ENCODE data around the gene GALNT2. TPM values are rescaled to one million over a fixed set of nuclear protein-coding genes. Genes with fewer than 3 reads are reported as not detected.

Gene GALNT2
- total RNA-seq, 2 donors from 2014 or later, result 29.9 to 39.5 TPM

DNA sequence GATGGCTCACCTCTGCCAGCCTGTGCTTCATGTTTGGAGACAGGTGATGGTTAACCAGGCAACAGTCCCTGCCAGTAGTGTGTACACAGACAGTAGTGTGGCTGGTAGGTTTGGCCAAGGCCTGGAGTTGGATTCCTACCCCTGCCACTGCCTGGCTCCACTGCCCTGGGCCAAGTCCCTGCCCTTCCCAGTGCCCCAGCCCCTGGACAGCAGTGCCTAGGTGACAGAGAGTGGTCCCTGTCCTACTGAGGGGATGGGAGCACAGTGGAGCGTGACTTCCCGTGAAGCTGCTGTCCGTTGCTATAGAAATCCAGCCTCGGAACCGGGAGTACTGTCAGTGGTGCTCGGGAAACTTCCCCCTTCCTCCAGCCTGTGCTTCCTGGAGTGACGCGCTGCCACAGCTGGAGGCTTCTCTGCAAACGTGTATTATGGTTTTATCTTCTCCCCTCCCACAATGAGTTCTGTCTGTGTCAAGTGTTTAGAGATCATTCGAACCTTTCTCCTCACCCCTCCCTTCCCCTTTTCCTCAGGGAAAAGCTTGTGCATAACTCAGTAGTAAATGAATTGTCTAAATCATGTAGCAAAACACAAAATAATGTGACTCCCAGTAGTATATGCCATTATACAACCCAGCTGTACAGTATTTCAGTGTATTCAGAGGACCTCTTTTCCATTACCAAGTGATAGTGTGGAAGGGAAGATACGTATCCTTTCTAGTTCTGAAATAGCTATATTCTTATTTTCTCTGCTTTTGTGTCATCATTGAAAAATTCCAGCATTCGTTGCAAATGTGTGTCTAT lies 73.4 kb downstream of the GALNT2 start:
- peak; percentile 71 for DNase-seq (ENCODE audit: low spot score)
- Histone ChIP-seq H3K4me3 (no peak overlapping the region), H3K36me3 (no peaks in the 10 kb centered on the region), H3K4me1 (peaks cover 0 to 69% of the 10 kb centered on the region in 2 donors), H3K27ac (peak overlapping the region in 1 of 2 donors; percentile 2), H3K27me3 (no peaks in the 10 kb centered on the region), H3K9me3 (no peaks in the 10 kb centered on the region)
- TF ChIP-seq, protein P1, sequence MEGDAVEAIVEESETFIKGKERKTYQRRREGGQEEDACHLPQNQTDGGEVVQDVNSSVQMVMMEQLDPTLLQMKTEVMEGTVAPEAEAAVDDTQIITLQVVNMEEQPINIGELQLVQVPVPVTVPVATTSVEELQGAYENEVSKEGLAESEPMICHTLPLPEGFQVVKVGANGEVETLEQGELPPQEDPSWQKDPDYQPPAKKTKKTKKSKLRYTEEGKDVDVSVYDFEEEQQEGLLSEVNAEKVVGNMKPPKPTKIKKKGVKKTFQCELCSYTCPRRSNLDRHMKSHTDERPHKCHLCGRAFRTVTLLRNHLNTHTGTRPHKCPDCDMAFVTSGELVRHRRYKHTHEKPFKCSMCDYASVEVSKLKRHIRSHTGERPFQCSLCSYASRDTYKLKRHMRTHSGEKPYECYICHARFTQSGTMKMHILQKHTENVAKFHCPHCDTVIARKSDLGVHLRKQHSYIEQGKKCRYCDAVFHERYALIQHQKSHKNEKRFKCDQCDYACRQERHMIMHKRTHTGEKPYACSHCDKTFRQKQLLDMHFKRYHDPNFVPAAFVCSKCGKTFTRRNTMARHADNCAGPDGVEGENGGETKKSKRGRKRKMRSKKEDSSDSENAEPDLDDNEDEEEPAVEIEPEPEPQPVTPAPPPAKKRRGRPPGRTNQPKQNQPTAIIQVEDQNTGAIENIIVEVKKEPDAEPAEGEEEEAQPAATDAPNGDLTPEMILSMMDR (IDR thresholded peaks at IDR 0.05), result no peak

- Histone ChIP-seq H3K27ac (no peak overlapping the region), H3K36me3 (no peaks in the 10 kb centered on the region), H3K27me3 (no peaks in the 10 kb centered on the region), H3K4me1 (peaks cover 0 to 74% of the 10 kb centered on the region in 2 donors), H3K9me3 (no peaks in the 10 kb centered on the region), H3K4me3 (no peak overlapping the region)
- DNase-seq (ENCODE audit: low spot score), result no peak
- TF ChIP-seq, protein P1 (IDR thresholded peaks at IDR 0.05), result no peak
These were observed 74.1 kb downstream of the GALNT2 start for GRCh38 chr1:230141021-230141648.

GRCh38 chr1:230141797-230142607 lies 75.0 kb downstream of the GALNT2 start:
- Histone ChIP-seq H3K4me3 (no peak overlapping the region), H3K4me1 (peaks cover 0 to 74% of the 10 kb centered on the region in 2 donors), H3K36me3 (no peaks in the 10 kb centered on the region), H3K27me3 (no peaks in the 10 kb centered on the region), H3K9me3 (no peaks in the 10 kb centered on the region), H3K27ac (no peak overlapping the region)
- no peak for DNase-seq (ENCODE audit: low spot score)
- TF ChIP-seq, protein P1 (IDR thresholded peaks at IDR 0.05), result no peak

GRCh38 chr1:230142608-230143210 lies 75.7 kb downstream of the GALNT2 start:
- Histone ChIP-seq H3K9me3 (no peaks in the 10 kb centered on the region), H3K27ac (no peak overlapping the region), H3K27me3 (no peaks in the 10 kb centered on the region), H3K36me3 (no peaks in the 10 kb centered on the region), H3K4me3 (no peak overlapping the region), H3K4me1 (peaks cover 0 to 76% of the 10 kb centered on the region in 2 donors)
- TF ChIP-seq, protein P1 (IDR thresholded peaks at IDR 0.05), result no peak
- DNase-seq (ENCODE audit: low spot score), result no peak

DNA sequence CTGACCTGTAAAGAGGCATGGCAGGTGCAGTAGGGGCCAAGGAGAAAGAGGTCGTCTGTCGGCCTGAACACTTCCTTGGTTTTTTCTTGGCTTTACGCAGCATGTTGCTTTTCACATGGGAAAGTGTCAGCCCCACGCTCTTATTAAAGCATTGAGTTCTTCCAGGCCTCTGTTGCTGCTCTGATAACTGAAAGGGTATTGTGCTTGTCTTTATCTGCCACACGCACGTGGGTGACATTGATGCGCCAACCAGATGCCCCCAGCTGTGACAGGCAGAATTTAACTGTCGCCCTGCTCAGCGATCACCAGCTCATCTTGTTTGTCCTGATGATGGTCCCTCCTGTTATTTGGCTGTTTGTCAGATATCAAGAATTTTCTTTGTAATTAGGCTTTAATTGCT lies 76.5 kb downstream of the GALNT2 start:
- H3K9me3 ChIP-seq, result no peaks in the 10 kb centered on the region
- H3K27ac ChIP-seq, result peak overlapping the region in 1 of 2 donors; percentile 5
- no peak overlapping the region for H3K4me3 ChIP-seq
- DNase-seq (ENCODE audit: low spot score), result no peak
- TF ChIP-seq, protein P1 (IDR thresholded peaks at IDR 0.05), result no peak
- H3K4me1 ChIP-seq, result peaks cover 0 to 83% of the 10 kb centered on the region in 2 donors
- no peaks in the 10 kb centered on the region for H3K36me3 ChIP-seq
- H3K27me3 ChIP-seq, result no peaks in the 10 kb centered on the region
